ENCODE measurements around the gene TMEM123. TPM values are rescaled to one million over a fixed set of nuclear protein-coding genes. Genes with fewer than 3 reads are reported as not detected.
"Not testable (repeated sequence)": the region's sequence is repeated elsewhere in the genome, so short reads cannot be mapped to it uniquely, and the experiment has no call there.

TMEM123 gene
- total RNA-seq, 1 donor from 2014 or later: 41.2 TPM

- peak overlapping the region; percentile 80 to 86 (median 84) for H3K9ac ChIP-seq (ENCODE audit: low read depth in 1 of 3, low read length in 3 of 3)
- H3K27me3 ChIP-seq (ENCODE audit: control insufficient read depth in 3 of 3, insufficient read depth in 3 of 3, low read length in 3 of 3): no peaks in the 10 kb centered on the region
- H3K4me1 ChIP-seq (ENCODE audit: control insufficient read depth in 3 of 3, insufficient read depth in 3 of 3, low read length in 3 of 3): peaks cover 3 to 17% (median 13%) of the 10 kb centered on the region in 3 donors
- H3K27ac ChIP-seq (ENCODE audit: low read depth, low read length): peak overlapping the region; percentile 77
- H3K36me3 ChIP-seq (ENCODE audit: control insufficient read depth in 3 of 3, insufficient read depth in 3 of 3, low read length in 3 of 3): peaks cover 0 to 3% (median 0%) of the 10 kb centered on the region in 3 donors
- H3K4me3 ChIP-seq (ENCODE audit: low read length in 3 of 3): peak overlapping the region; percentile 79 to 96 (median 90)
- no peaks in the 10 kb centered on the region for H3K9me3 ChIP-seq (ENCODE audit: control insufficient read depth in 3 of 3, low read length in 3 of 3)
These were observed 694 bp downstream of the TMEM123 start for GRCh38 chr11:102451681-102452460.

GRCh38 chr11:102451041-102451680 lies 1.4 kb downstream of the TMEM123 start:
- H3K27me3 ChIP-seq (ENCODE audit: control insufficient read depth in 3 of 3, insufficient read depth in 3 of 3, low read length in 3 of 3): no peaks in the 10 kb centered on the region
- no peaks in the 10 kb centered on the region for H3K9me3 ChIP-seq (ENCODE audit: control insufficient read depth in 3 of 3, low read length in 3 of 3)
- peak overlapping the region; percentile 80 to 86 (median 84) for H3K9ac ChIP-seq (ENCODE audit: low read depth in 1 of 3, low read length in 3 of 3)
- H3K4me1 ChIP-seq (ENCODE audit: control insufficient read depth in 3 of 3, insufficient read depth in 3 of 3, low read length in 3 of 3): peaks cover 3 to 17% (median 13%) of the 10 kb centered on the region in 3 donors
- peak overlapping the region; percentile 77 for H3K27ac ChIP-seq (ENCODE audit: low read depth, low read length)
- peak overlapping the region; percentile 79 to 96 (median 90) for H3K4me3 ChIP-seq (ENCODE audit: low read length in 3 of 3)
- H3K36me3 ChIP-seq (ENCODE audit: control insufficient read depth in 3 of 3, insufficient read depth in 3 of 3, low read length in 3 of 3): peaks cover 0 to 3% (median 0%) of the 10 kb centered on the region in 3 donors

GRCh38 chr11:102449651-102450570 lies 2.7 kb downstream of the TMEM123 start:
- Histone ChIP-seq H3K36me3 (ENCODE audit: control insufficient read depth in 3 of 3, insufficient read depth in 3 of 3, low read length in 3 of 3) (peaks cover 0 to 3% (median 0%) of the 10 kb centered on the region in 3 donors), H3K9me3 (ENCODE audit: control insufficient read depth in 3 of 3, low read length in 3 of 3) (no peaks in the 10 kb centered on the region), H3K4me1 (ENCODE audit: control insufficient read depth in 3 of 3, insufficient read depth in 3 of 3, low read length in 3 of 3) (peaks cover 3 to 17% (median 13%) of the 10 kb centered on the region in 3 donors), H3K27me3 (ENCODE audit: control insufficient read depth in 3 of 3, insufficient read depth in 3 of 3, low read length in 3 of 3) (no peaks in the 10 kb centered on the region), H3K4me3 (ENCODE audit: low read length in 3 of 3) (no peak overlapping the region), H3K27ac (ENCODE audit: low read depth, low read length) (no peak overlapping the region), H3K9ac (ENCODE audit: low read depth in 1 of 3, low read length in 3 of 3) (peak overlapping the region in 1 of 3 donors; percentile 16)

GRCh38 chr11:102448869-102449224 lies 3.7 kb downstream of the TMEM123 start:
- peaks cover 3 to 17% (median 13%) of the 10 kb centered on the region in 3 donors for H3K4me1 ChIP-seq (ENCODE audit: control insufficient read depth in 3 of 3, insufficient read depth in 3 of 3, low read length in 3 of 3)
- H3K9ac ChIP-seq (ENCODE audit: low read depth in 1 of 3, low read length in 3 of 3): no peak overlapping the region
- H3K27ac ChIP-seq (ENCODE audit: low read depth, low read length): no peak overlapping the region
- H3K9me3 ChIP-seq (ENCODE audit: control insufficient read depth in 3 of 3, low read length in 3 of 3): no peaks in the 10 kb centered on the region
- no peaks in the 10 kb centered on the region for H3K27me3 ChIP-seq (ENCODE audit: control insufficient read depth in 3 of 3, insufficient read depth in 3 of 3, low read length in 3 of 3)
- H3K4me3 ChIP-seq (ENCODE audit: low read length in 3 of 3): no peak overlapping the region
- peaks cover 0 to 3% (median 0%) of the 10 kb centered on the region in 3 donors for H3K36me3 ChIP-seq (ENCODE audit: control insufficient read depth in 3 of 3, insufficient read depth in 3 of 3, low read length in 3 of 3)

- peaks cover 3 to 17% (median 8%) of the 10 kb centered on the region in 3 donors for H3K4me1 ChIP-seq (ENCODE audit: control insufficient read depth in 3 of 3, insufficient read depth in 3 of 3, low read length in 3 of 3)
- H3K36me3 ChIP-seq (ENCODE audit: control insufficient read depth in 3 of 3, insufficient read depth in 3 of 3, low read length in 3 of 3): peaks cover 0 to 3% (median 0%) of the 10 kb centered on the region in 3 donors
- no peak overlapping the region for H3K9ac ChIP-seq (ENCODE audit: low read depth in 1 of 3, low read length in 3 of 3)
- H3K9me3 ChIP-seq (ENCODE audit: control insufficient read depth in 3 of 3, low read length in 3 of 3): no peaks in the 10 kb centered on the region
- no peak overlapping the region for H3K4me3 ChIP-seq (ENCODE audit: low read length in 3 of 3)
- no peak overlapping the region for H3K27ac ChIP-seq (ENCODE audit: low read depth, low read length)
- no peaks in the 10 kb centered on the region for H3K27me3 ChIP-seq (ENCODE audit: control insufficient read depth in 3 of 3, insufficient read depth in 3 of 3, low read length in 3 of 3)
These were observed 4.4 kb downstream of the TMEM123 start for GRCh38 chr11:102447941-102448868.

- H3K9ac ChIP-seq (ENCODE audit: low read depth in 1 of 3, low read length in 3 of 3): no peak overlapping the region
- no peak overlapping the region for H3K27ac ChIP-seq (ENCODE audit: low read depth, low read length)
- peaks cover 3 to 14% (median 4%) of the 10 kb centered on the region in 3 donors for H3K4me1 ChIP-seq (ENCODE audit: control insufficient read depth in 3 of 3, insufficient read depth in 3 of 3, low read length in 3 of 3)
- H3K36me3 ChIP-seq (ENCODE audit: control insufficient read depth in 3 of 3, insufficient read depth in 3 of 3, low read length in 3 of 3): peaks cover 0 to 3% (median 0%) of the 10 kb centered on the region in 3 donors
- H3K27me3 ChIP-seq (ENCODE audit: control insufficient read depth in 3 of 3, insufficient read depth in 3 of 3, low read length in 3 of 3): no peaks in the 10 kb centered on the region
- no peak overlapping the region for H3K4me3 ChIP-seq (ENCODE audit: low read length in 3 of 3)
- no peaks in the 10 kb centered on the region for H3K9me3 ChIP-seq (ENCODE audit: control insufficient read depth in 3 of 3, low read length in 3 of 3)
These were observed 5.4 kb downstream of the TMEM123 start for GRCh38 chr11:102447193-102447592.

- Histone ChIP-seq H3K9me3 (ENCODE audit: control insufficient read depth in 3 of 3, low read length in 3 of 3) (no peaks in the 10 kb centered on the region), H3K4me1 (ENCODE audit: control insufficient read depth in 3 of 3, insufficient read depth in 3 of 3, low read length in 3 of 3) (peaks cover 3 to 14% (median 4%) of the 10 kb centered on the region in 3 donors), H3K36me3 (ENCODE audit: control insufficient read depth in 3 of 3, insufficient read depth in 3 of 3, low read length in 3 of 3) (peaks cover 0 to 3% (median 0%) of the 10 kb centered on the region in 3 donors), H3K9ac (ENCODE audit: low read depth in 1 of 3, low read length in 3 of 3) (no peak overlapping the region), H3K27ac (ENCODE audit: low read depth, low read length) (no peak overlapping the region), H3K27me3 (ENCODE audit: control insufficient read depth in 3 of 3, insufficient read depth in 3 of 3, low read length in 3 of 3) (no peaks in the 10 kb centered on the region), H3K4me3 (ENCODE audit: low read length in 3 of 3) (no peak overlapping the region)
These were observed 6.0 kb downstream of the TMEM123 start for GRCh38 chr11:102446606-102447005.

- not testable (repeated sequence) for H3K4me1 ChIP-seq (ENCODE audit: control insufficient read depth in 3 of 3, insufficient read depth in 3 of 3, low read length in 3 of 3); H3K27ac ChIP-seq (ENCODE audit: low read depth, low read length); H3K36me3 ChIP-seq (ENCODE audit: control insufficient read depth in 3 of 3, insufficient read depth in 3 of 3, low read length in 3 of 3); H3K27me3 ChIP-seq (ENCODE audit: control insufficient read depth in 3 of 3, insufficient read depth in 3 of 3, low read length in 3 of 3); H3K4me3 ChIP-seq (ENCODE audit: low read length in 3 of 3); H3K9ac ChIP-seq (ENCODE audit: low read depth in 1 of 3, low read length in 3 of 3); H3K9me3 ChIP-seq (ENCODE audit: control insufficient read depth in 3 of 3, low read length in 3 of 3)
These were observed 7.9 kb downstream of the TMEM123 start for GRCh38 chr11:102444693-102445092.

- not testable (repeated sequence) for H3K4me3 ChIP-seq (ENCODE audit: low read length in 3 of 3); H3K4me1 ChIP-seq (ENCODE audit: control insufficient read depth in 3 of 3, insufficient read depth in 3 of 3, low read length in 3 of 3); H3K36me3 ChIP-seq (ENCODE audit: control insufficient read depth in 3 of 3, insufficient read depth in 3 of 3, low read length in 3 of 3); H3K27me3 ChIP-seq (ENCODE audit: control insufficient read depth in 3 of 3, insufficient read depth in 3 of 3, low read length in 3 of 3); H3K27ac ChIP-seq (ENCODE audit: low read depth, low read length); H3K9ac ChIP-seq (ENCODE audit: low read depth in 1 of 3, low read length in 3 of 3); H3K9me3 ChIP-seq (ENCODE audit: control insufficient read depth in 3 of 3, low read length in 3 of 3)
These were observed 8.4 kb downstream of the TMEM123 start for GRCh38 chr11:102444142-102444541.

Data from skeletal muscle tissue (tissue), 4 donors.